Sigmoid colon (tissue), 3 donors: Measurements from ENCODE around the gene HDAC9.

Experiments used
- POLR2A ChIP-seq, 2 donors: fragments of 450-650 bp; IDR thresholded peaks; one replicate each; pipeline ENCODE4 v1.6.1; 2016; ENCODE audit warnings: antibody characterized with exemption in 2 of 2, mild to moderate bottlenecking in 2 of 2, moderate library complexity in 2 of 2
- TF ChIP-seq, protein P1 (sequence below), 4 experiments: fragments of 450-650 bp in 3 of 4; fragments of 200-600 bp in 1 of 4; IDR thresholded peaks; one replicate each; pipeline ENCODE4 v1.5.1; 2016 to 2019; ENCODE audit warnings: antibody characterized with exemption in 4 of 4, mild to moderate bottlenecking in 3 of 4, moderate library complexity in 2 of 4

GRCh38 chr7:18540396-18540795 lies 44.8 kb downstream of the HDAC9 start:
- TF ChIP-seq POLR2A (IDR thresholded peaks at IDR 0.05), result no peak
- TF ChIP-seq, protein P1, sequence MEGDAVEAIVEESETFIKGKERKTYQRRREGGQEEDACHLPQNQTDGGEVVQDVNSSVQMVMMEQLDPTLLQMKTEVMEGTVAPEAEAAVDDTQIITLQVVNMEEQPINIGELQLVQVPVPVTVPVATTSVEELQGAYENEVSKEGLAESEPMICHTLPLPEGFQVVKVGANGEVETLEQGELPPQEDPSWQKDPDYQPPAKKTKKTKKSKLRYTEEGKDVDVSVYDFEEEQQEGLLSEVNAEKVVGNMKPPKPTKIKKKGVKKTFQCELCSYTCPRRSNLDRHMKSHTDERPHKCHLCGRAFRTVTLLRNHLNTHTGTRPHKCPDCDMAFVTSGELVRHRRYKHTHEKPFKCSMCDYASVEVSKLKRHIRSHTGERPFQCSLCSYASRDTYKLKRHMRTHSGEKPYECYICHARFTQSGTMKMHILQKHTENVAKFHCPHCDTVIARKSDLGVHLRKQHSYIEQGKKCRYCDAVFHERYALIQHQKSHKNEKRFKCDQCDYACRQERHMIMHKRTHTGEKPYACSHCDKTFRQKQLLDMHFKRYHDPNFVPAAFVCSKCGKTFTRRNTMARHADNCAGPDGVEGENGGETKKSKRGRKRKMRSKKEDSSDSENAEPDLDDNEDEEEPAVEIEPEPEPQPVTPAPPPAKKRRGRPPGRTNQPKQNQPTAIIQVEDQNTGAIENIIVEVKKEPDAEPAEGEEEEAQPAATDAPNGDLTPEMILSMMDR (IDR thresholded peaks at IDR 0.05), result no peak
